CD14-positive monocyte (primary cell): ENCODE data around the gene TPD52L1. TPM values are rescaled to one million over a fixed set of nuclear protein-coding genes. Genes with fewer than 3 reads are reported as not detected.

ENCODE experiments used
- DNase-seq, 3 donors: peaks; one replicate each; pipeline ENCODE4 v3.0.0-alpha.2; 2011 to 2022
- H2AFZ ChIP-seq: 2 replicates; pipeline ENCODE4 v1.6.0; 2012; ENCODE audit warnings: mild to moderate bottlenecking, low read depth, low read length, inconsistent platforms; ENCODE audit not compliant: insufficient read depth, poor library complexity, severe bottlenecking
- H3K27ac ChIP-seq, 2 donors: 1 replicate in 1 of 2; 2 replicates in 1 of 2; pipeline ENCODE4 v1.5.1; 2012 to 2013; ENCODE audit warnings: low read length in 2 of 2, control low read depth in 1 of 2, inconsistent platforms in 1 of 2, low read depth in 1 of 2, mild to moderate bottlenecking in 1 of 2
- H3K27me3 ChIP-seq, 2 donors: one replicate each; pipeline versions ENCODE4 v1.6.0 to v1.6.1; 2011 to 2013; ENCODE audit warnings: low read length in 2 of 2; ENCODE audit not compliant: control insufficient read depth in 2 of 2, insufficient read depth in 2 of 2
- H3K36me3 ChIP-seq, 2 donors: replicated peaks in 1 of 2; 1 replicate in 1 of 2; 2 replicates in 1 of 2; pipeline versions ENCODE4 v1.5.1 to v1.6.1; 2012 to 2013; ENCODE audit warnings: low read length in 2 of 2, control low read depth in 1 of 2, inconsistent platforms in 1 of 2, mild to moderate bottlenecking in 1 of 2; ENCODE audit not compliant: insufficient read depth in 2 of 2, control insufficient read depth in 1 of 2
- H3K4me1 ChIP-seq, 2 donors: 1 replicate in 1 of 2; 2 replicates in 1 of 2; pipeline versions ENCODE4 v1.5.1 to v1.6.1; 2012 to 2013; ENCODE audit warnings: low read length in 2 of 2, control low read depth in 1 of 2, inconsistent platforms in 1 of 2, mild to moderate bottlenecking in 1 of 2, moderate library complexity in 1 of 2; ENCODE audit not compliant: insufficient read depth in 2 of 2, control insufficient read depth in 1 of 2
- H3K4me2 ChIP-seq: replicated peaks from 2 replicates; pipeline ENCODE3; 2012; ENCODE audit warnings: low read length, moderate library complexity, mild to moderate bottlenecking; ENCODE audit not compliant: poor library complexity, severe bottlenecking; ENCODE audit errors: extremely low read depth
- H3K4me3 ChIP-seq, 3 experiments: fragments of 200-600 bp in 1 of 3; sonication (generic) in 1 of 3; replicated peaks in 1 of 3; 1 replicate in 2 of 3; 2 replicates in 1 of 3; pipeline ENCODE4 v1.5.1; 2011 to 2013; ENCODE audit warnings: low read length in 3 of 3, mild to moderate bottlenecking in 3 of 3, control low read depth in 2 of 3, low read depth in 2 of 3, inconsistent platforms in 1 of 3, moderate library complexity in 1 of 3
- H3K79me2 ChIP-seq: 2 replicates; pipeline ENCODE4 v1.6.0; 2012; ENCODE audit warnings: mild to moderate bottlenecking, control low read depth, inconsistent platforms, low read length, moderate library complexity; ENCODE audit not compliant: insufficient read depth
- H3K9ac ChIP-seq: 2 replicates; pipeline ENCODE4 v1.6.0; 2017; ENCODE audit warnings: low read length, mild to moderate bottlenecking; ENCODE audit not compliant: insufficient read depth, poor library complexity, severe bottlenecking
- H3K9me3 ChIP-seq, 2 donors: replicated peaks in 1 of 2; 1 replicate in 1 of 2; 2 replicates in 1 of 2; pipeline versions ENCODE4 v1.5.1 to v1.6.1; 2012 to 2013; ENCODE audit warnings: low read length in 2 of 2, control low read depth in 1 of 2; ENCODE audit not compliant: control insufficient read depth in 1 of 2, insufficient read depth in 1 of 2
- H4K20me1 ChIP-seq: 2 replicates; pipeline ENCODE4 v1.6.0; 2012; ENCODE audit warnings: mild to moderate bottlenecking, low read length, control low read depth, moderate library complexity; ENCODE audit not compliant: insufficient read depth
- H3K27ac Mint-ChIP-seq, 7 donors: one replicate each; pipeline ENCODE4 v1.8.0; 2020; ENCODE audit warnings: mild to moderate bottlenecking in 7 of 7, mixed read lengths in 7 of 7, moderate library complexity in 6 of 7, inconsistent platforms in 2 of 7
- H3K27me3 Mint-ChIP-seq, 3 donors: one replicate each; pipeline ENCODE4 v1.8.0; 2021 to 2022; ENCODE audit warnings: low read depth in 3 of 3, mild to moderate bottlenecking in 3 of 3, mixed read lengths in 3 of 3, moderate library complexity in 3 of 3, inconsistent platforms in 1 of 3
- H3K36me3 Mint-ChIP-seq, 2 donors: one replicate each; pipeline ENCODE4 v1.8.0; 2020; ENCODE audit warnings: mixed read lengths in 2 of 2, inconsistent platforms in 1 of 2, mild to moderate bottlenecking in 1 of 2
- H3K4me1 Mint-ChIP-seq: one replicate; pipeline ENCODE4 v1.8.0; 2020; ENCODE audit warnings: mild to moderate bottlenecking, mixed read lengths
- H3K4me3 Mint-ChIP-seq, 2 donors: one replicate each; pipeline ENCODE4 v1.8.0; 2020; ENCODE audit warnings: mild to moderate bottlenecking in 2 of 2, mixed read lengths in 2 of 2, moderate library complexity in 1 of 2
- H3K9me3 Mint-ChIP-seq, 7 donors: one replicate each; pipeline ENCODE4 v1.8.0; 2020 to 2022; ENCODE audit warnings: mixed read lengths in 7 of 7, mild to moderate bottlenecking in 6 of 7, moderate library complexity in 6 of 7, inconsistent platforms in 2 of 7
- CTCF ChIP-seq: fragments of 200-600 bp; IDR thresholded peaks from one replicate; pipeline ENCODE4 v1.8.0; 2022; ENCODE audit warnings: antibody characterized with exemption, mild to moderate bottlenecking
- WGBS: methylation state at CpG from one replicate; pipeline ENCODE4 v1.1.5; 2013; ENCODE audit warnings: missing lambda C conversion rate; ENCODE audit not compliant: insufficient coverage; 5-methylcytosine and 5-hydroxymethylcytosine counted together
- intact Hi-C, 2 donors: fragments of 100-400 bp; cut with micrococcal nuclease; formaldehyde crosslinking; loops; one replicate each; pipeline versions ENCODE4 v1.15.0 to v1.15.1; 2023
- polyA plus RNA-seq, 3 donors: library from polyadenylated mRNA; depleted of rRNA in 1 of 3; unstranded in 2 of 3; stranded (reverse) in 1 of 3; fragments of 300-500 nt in 2 of 3; fragments of >200 nt in 1 of 3; fragmentation: Illumina TruSeq in 2 of 3; gene quantifications; 1 replicate in 2 of 3; 2 replicates in 1 of 3; pipeline ENCODE4 v1.2.3, GENCODE V29; 2012 to 2021

Gene TPD52L1
- polyA plus RNA-seq, 3 donors = not detected

DNA sequence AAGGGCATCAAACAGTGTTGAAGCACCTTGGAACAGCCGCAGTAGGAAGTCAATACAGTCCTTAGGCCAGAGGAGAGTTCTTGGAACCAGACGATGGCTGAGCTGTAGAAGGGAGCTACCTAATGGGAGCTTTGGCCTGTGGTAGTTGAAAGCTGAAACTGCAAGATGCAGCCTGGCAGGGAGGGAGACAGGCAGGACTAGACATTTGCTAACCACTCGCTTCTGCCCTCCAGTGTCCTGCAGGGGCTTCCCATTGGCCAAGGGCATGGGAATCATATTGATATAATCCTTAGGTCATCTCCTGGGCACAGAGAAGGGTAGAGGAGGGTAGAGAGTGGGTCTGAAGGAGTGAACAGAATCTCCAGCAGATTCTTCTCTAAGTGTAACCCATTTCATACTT, 60.4 kb downstream of the TPD52L1 start:
- H4K20me1 ChIP-seq = no peaks in the 10 kb centered on the region
- no peak for TF ChIP-seq CTCF

DNA sequence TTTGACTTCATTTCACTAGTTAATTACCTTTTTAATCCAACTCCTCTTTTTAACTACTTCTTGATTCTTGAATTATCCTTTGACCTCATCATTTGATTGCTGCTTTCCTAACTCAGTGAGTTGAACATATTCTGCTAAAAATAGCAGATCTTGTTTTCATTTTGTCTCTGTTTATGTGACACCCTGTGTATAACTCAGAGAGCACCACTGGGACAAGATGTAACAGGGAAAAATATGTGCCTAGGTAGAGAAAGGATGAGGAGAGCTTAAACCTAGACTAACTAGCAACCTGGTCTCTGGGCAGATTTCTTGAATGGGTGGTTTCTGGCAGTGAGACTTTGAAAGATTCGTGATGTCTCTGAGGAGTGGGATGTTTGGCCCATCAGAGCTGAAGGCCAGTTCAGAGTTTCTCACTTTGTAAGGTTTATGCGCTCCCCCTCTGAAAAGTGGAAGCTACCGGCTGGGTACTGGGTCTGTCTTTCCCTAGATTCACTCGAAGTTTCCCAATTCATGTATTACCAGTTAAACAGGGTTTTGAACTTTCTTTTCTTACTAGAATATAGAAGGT, 61.8 kb downstream of the TPD52L1 start:
- Histone ChIP-seq H3K4me1 (no peaks in the 10 kb centered on the region), H3K4me2 (no peak overlapping the region), H4K20me1 (no peaks in the 10 kb centered on the region), H3K79me2 (no peaks in the 10 kb centered on the region), H3K27me3 (no peaks in the 10 kb centered on the region), H3K9ac (no peak overlapping the region), H3K36me3 (no peaks in the 10 kb centered on the region), H3K9me3 (no peaks in the 10 kb centered on the region), H2AFZ (no peak overlapping the region), H3K27ac (no peak overlapping the region), H3K4me3 (no peak overlapping the region)
- Mint-ChIP-seq H3K27me3 (peaks cover 0 to 2% (median 2%) of the 10 kb centered on the region in 3 donors), H3K4me1 (no peaks in the 10 kb centered on the region), H3K27ac (peak overlapping the region in 1 of 7 donors; percentile 3), H3K4me3 (no peak overlapping the region), H3K36me3 (no peaks in the 10 kb centered on the region), H3K9me3 (no peaks in the 10 kb centered on the region)
- no peak for DNase-seq
- intact Hi-C loops = no loop called here
- TF ChIP-seq CTCF = no peak
- WGBS = 89% methylated on average over 1 of the region's 4 CpGs

More for the DNA sequence above, 60.4 kb downstream of the TPD52L1 start:
- H3K36me3 ChIP-seq = no peaks in the 10 kb centered on the region
- no peak overlapping the region for H3K4me3 ChIP-seq
- H2AFZ ChIP-seq = no peak overlapping the region
- Mint-ChIP-seq H3K4me1 (no peaks in the 10 kb centered on the region), H3K27ac (no peak overlapping the region), H3K27me3 (peaks cover 2% of the 10 kb centered on the region in 3 donors), H3K36me3 (no peaks in the 10 kb centered on the region), H3K9me3 (peaks cover 0 to 2% (median 0%) of the 10 kb centered on the region in 7 donors), H3K4me3 (no peak overlapping the region)
- H3K4me1 ChIP-seq = no peaks in the 10 kb centered on the region
- intact Hi-C loops = no loop called here
- DNase-seq = no peak
- no peaks in the 10 kb centered on the region for H3K9me3 ChIP-seq
- no peak overlapping the region for H3K9ac ChIP-seq
- no peaks in the 10 kb centered on the region for H3K27me3 ChIP-seq
- no peak overlapping the region for H3K27ac ChIP-seq
- H3K4me2 ChIP-seq = no peak overlapping the region
- no peaks in the 10 kb centered on the region for H3K79me2 ChIP-seq
- WGBS = 100% methylated on average over 3 of the region's 3 CpGs
